PC-9 (cell line): ENCODE results near the gene PDGFD. TPM values are rescaled to one million over a fixed set of nuclear protein-coding genes. Genes with fewer than 3 reads are reported as not detected.

Experiments
- BruUV-seq: library from RNA; stranded (reverse); fragments of 400-500 nt; replicated peaks from 2 replicates; lab custom pipeline; 2021; lab: Mats Ljungman, UMichigan
- CTCF ChIA-PET: fragments of 300-600 bp; sonication (Branson Sonifier 250); formaldehyde crosslinking; loops from one replicate; lab custom pipeline; 2022; ENCODE audit warnings: antibody characterized with exemption; lab: Charles Lee
- POLR2A ChIA-PET: fragments of 300-600 bp; sonication (Branson Sonifier 250); formaldehyde crosslinking; loops from one replicate; lab custom pipeline; 2022; ENCODE audit warnings: antibody characterized with exemption; ENCODE audit not compliant: unreplicated experiment; lab: Charles Lee
- DNase-seq, 2 experiments: peaks; one replicate each; pipeline versions ENCODE4 v3.0.0 to v3.0.0-alpha.2; 2015 to 2022; ENCODE audit warnings: mixed read lengths in 1 of 2
- H2AFZ ChIP-seq: fragments of 200-600 bp; sonication (generic); 2 replicates; pipeline ENCODE4 v1.8.1; 2017; ENCODE audit warnings: antibody characterized with exemption
- H3F3A ChIP-seq: fragments of 200-600 bp; sonication (generic); 2 replicates; pipeline ENCODE4 v1.8.1; 2017; ENCODE audit warnings: antibody characterized with exemption, mild to moderate bottlenecking, low read depth; ENCODE audit not compliant: insufficient read depth
- H3K27ac ChIP-seq: fragments of 200-600 bp; sonication (generic); 2 replicates; pipeline ENCODE4 v1.6.1; 2016; ENCODE audit warnings: mixed run types
- H3K27me3 ChIP-seq: fragments of 200-600 bp; sonication (generic); 2 replicates; pipeline ENCODE4 v1.6.1; 2016; ENCODE audit warnings: low read depth, mixed run types; ENCODE audit not compliant: insufficient read depth
- H3K36me3 ChIP-seq: fragments of 200-600 bp; sonication (generic); 2 replicates; pipeline ENCODE4 v1.6.1; 2016; ENCODE audit warnings: low read depth, mixed run types
- H3K4me1 ChIP-seq: fragments of 200-600 bp; sonication (generic); replicated peaks from 2 replicates; pipeline ENCODE4 v1.6.1; 2016; ENCODE audit warnings: mixed run types; ENCODE audit not compliant: insufficient read depth
- H3K4me2 ChIP-seq: fragments of 200-600 bp; sonication (generic); 2 replicates; pipeline ENCODE4 v1.6.1; 2017; ENCODE audit warnings: mixed run types
- H3K4me3 ChIP-seq: fragments of 200-600 bp; sonication (generic); 2 replicates; pipeline ENCODE4 v1.6.1; 2016; ENCODE audit warnings: mixed run types
- H3K79me2 ChIP-seq: fragments of 200-600 bp; sonication (generic); 2 replicates; pipeline ENCODE4 v1.6.1; 2017; ENCODE audit warnings: low read depth, mixed run types
- H3K9me2 ChIP-seq: fragments of 200-600 bp; sonication (generic); 2 replicates; pipeline ENCODE4 v1.8.1; 2017; ENCODE audit warnings: mild to moderate bottlenecking; ENCODE audit not compliant: insufficient read depth
- H3K9me3 ChIP-seq: fragments of 200-600 bp; sonication (generic); 2 replicates; pipeline ENCODE4 v1.8.1; 2016; ENCODE audit warnings: low read depth; ENCODE audit not compliant: insufficient read depth
- H4K20me1 ChIP-seq: fragments of 200-600 bp; sonication (generic); 2 replicates; pipeline ENCODE4 v1.8.1; 2017; ENCODE audit not compliant: insufficient read depth
- CTCF ChIP-seq: fragments of 200-600 bp; sonication (generic); conservative IDR thresholded peaks from 2 replicates; pipeline ENCODE4 v1.6.1; 2017; ENCODE audit warnings: mixed run types, antibody characterized with exemption, mild to moderate bottlenecking, moderate library complexity
- EZH2 ChIP-seq: fragments of 200-600 bp; sonication (generic); IDR thresholded peaks from 2 replicates; pipeline ENCODE4 v1.8.0; 2017; ENCODE audit warnings: antibody characterized with exemption, low read depth
- intact Hi-C: fragments of 100-400 bp; cut with micrococcal nuclease; formaldehyde crosslinking; loops from one replicate; pipeline ENCODE4 v1.10.0; 2022; ENCODE audit not compliant: unreplicated experiment
- total RNA-seq: library from RNA; stranded (reverse); gene quantifications from 2 replicates; pipeline ENCODE4 v1.2.3, GENCODE V29; 2021

PDGFD gene
- total RNA-seq, 1 experiment from 2014 or later, result 6.1 TPM

GRCh38 chr11:104060820-104061219, 103.1 kb downstream of the PDGFD start:
- no peak overlapping the region for H3K4me3 ChIP-seq
- no peak overlapping the region for H3K4me2 ChIP-seq
- no peak for DNase-seq
- TF ChIP-seq CTCF (no peak), EZH2 (no peak)
- H3K4me1 ChIP-seq, result no peaks in the 10 kb centered on the region
- CTCF ChIA-PET, result no interaction called here
- POLR2A ChIA-PET, result no interaction called here
- intact Hi-C loops, result no loop called here
- no peaks in the 10 kb centered on the region for H3K27me3 ChIP-seq
- no peaks in the 10 kb centered on the region; the same call in 1 of the 2 replicates for H3K9me3 ChIP-seq
- H3K79me2 ChIP-seq, result no peaks in the 10 kb centered on the region
- no peak overlapping the region for H2AFZ ChIP-seq
- no TSS peak for BruUV-seq
- H3F3A ChIP-seq, result no peaks in the 10 kb centered on the region
- H3K9me2 ChIP-seq, result no peaks in the 10 kb centered on the region
- no peaks in the 10 kb centered on the region for H3K36me3 ChIP-seq
- H3K27ac ChIP-seq, result no peak overlapping the region
- no peaks in the 10 kb centered on the region for H4K20me1 ChIP-seq

- CTCF ChIA-PET, result no interaction called here
- intact Hi-C loops, result no loop called here
These were observed 103.7 kb downstream of the PDGFD start for GRCh38 chr11:104060004-104060794.

GRCh38 chr11:104058680-104059079, 105.3 kb downstream of the PDGFD start:
- Histone ChIP-seq H3K79me2 (no peaks in the 10 kb centered on the region), H3K27ac (no peak overlapping the region), H4K20me1 (no peaks in the 10 kb centered on the region), H3K4me1 (no peaks in the 10 kb centered on the region), H3K4me2 (no peak overlapping the region), H2AFZ (no peak overlapping the region), H3K36me3 (no peaks in the 10 kb centered on the region), H3K9me3 (no peaks in the 10 kb centered on the region; the same call in 1 of the 2 replicates), H3F3A (no peaks in the 10 kb centered on the region), H3K27me3 (no peaks in the 10 kb centered on the region), H3K9me2 (no peaks in the 10 kb centered on the region), H3K4me3 (no peak overlapping the region)
- CTCF ChIA-PET, result no interaction called here
- TF ChIP-seq EZH2, result no peak
- intact Hi-C loops, result no loop called here
- POLR2A ChIA-PET, result no interaction called here
- no TSS peak for BruUV-seq
- no peak for DNase-seq

More at GRCh38 chr11:104060004-104060794, 103.7 kb downstream of the PDGFD start:
- POLR2A ChIA-PET, result no interaction called here
- no peak for TF ChIP-seq CTCF
- no peak for DNase-seq
- Histone ChIP-seq H3K4me3 (no peak overlapping the region), H3K27ac (no peak overlapping the region), H3K27me3 (no peaks in the 10 kb centered on the region), H3K9me3 (no peaks in the 10 kb centered on the region; the same call in 1 of the 2 replicates), H4K20me1 (no peaks in the 10 kb centered on the region), H3K9me2 (no peaks in the 10 kb centered on the region), H3K79me2 (no peaks in the 10 kb centered on the region), H3K36me3 (no peaks in the 10 kb centered on the region), H2AFZ (no peak overlapping the region), H3K4me1 (no peaks in the 10 kb centered on the region), H3K4me2 (no peak overlapping the region), H3F3A (no peaks in the 10 kb centered on the region)
- no TSS peak for BruUV-seq
